Cerebellar nuclear complex (tissue), 1 donor: ENCODE results near the gene MACO1.

Source experiments
- DNase-seq, 2 experiments: peaks; one replicate each; lab custom pipeline; 2025; lab: John Stamatoyannopoulos, UW

Gene MACO1

GRCh38 chr1:25524568-25525360 lies 94.1 kb downstream of the MACO1 start:
- DNase-seq: no peak

GRCh38 chr1:25525361-25525688 lies 94.6 kb downstream of the MACO1 start:
- DNase-seq: no peak

GRCh38 chr1:25526753-25527152 lies 96.1 kb downstream of the MACO1 start:
- DNase-seq: no peak

- peak in 1 of 2 experiments; percentile 71 for DNase-seq
These were observed 96.6 kb downstream of the MACO1 start for GRCh38 chr1:25527226-25527846.

- no peak for DNase-seq
These were observed 97.4 kb downstream of the MACO1 start for GRCh38 chr1:25527946-25528595.

- DNase-seq: no peak
These were observed 98.3 kb downstream of the MACO1 start for GRCh38 chr1:25528881-25529517.

GRCh38 chr1:25529518-25530185 lies 99.0 kb downstream of the MACO1 start:
- DNase-seq: no peak

GRCh38 chr1:25530186-25531081 lies 99.7 kb downstream of the MACO1 start:
- DNase-seq: no peak

- DNase-seq: no peak
These were observed 100.4 kb downstream of the MACO1 start for GRCh38 chr1:25531082-25531461.

- no peak for DNase-seq
These were observed 102.3 kb downstream of the MACO1 start for GRCh38 chr1:25532970-25533369.

- DNase-seq: no peak
These were observed 103.2 kb downstream of the MACO1 start for GRCh38 chr1:25533775-25534409.

GRCh38 chr1:25534410-25534788 lies 103.7 kb downstream of the MACO1 start:
- DNase-seq: no peak

GRCh38 chr1:25536124-25536523 lies 105.4 kb downstream of the MACO1 start:
- DNase-seq: no peak

- DNase-seq: no peak
These were observed 106.6 kb downstream of the MACO1 start for GRCh38 chr1:25537153-25537831.

- no peak for DNase-seq
These were observed 107.6 kb downstream of the MACO1 start for GRCh38 chr1:25538191-25538767.

- DNase-seq: peak; percentile 89 to 98
These were observed 110.1 kb downstream of the MACO1 start for GRCh38 chr1:25540750-25541342.

GRCh38 chr1:25541425-25541824 lies 110.7 kb downstream of the MACO1 start:
- DNase-seq: peak in 1 of 2 experiments; percentile 83

- DNase-seq: no peak
These were observed 111.4 kb downstream of the MACO1 start for GRCh38 chr1:25541889-25542658.
